Parathyroid adenoma (tissue), 2 donors: ENCODE data around the gene THBS3.
A peak's percentile ranks its signal among the peaks of the same experiment; 100 is the strongest.
"Not testable (repeated sequence)": the region's sequence is repeated elsewhere in the genome, so short reads cannot be mapped to it uniquely, and the experiment has no call there.

ENCODE experiments used
- H2AFZ ChIP-seq: fragments of 300-600 bp; sonication (generic); one replicate; pipeline ENCODE4 v1.7.0; 2017; ENCODE audit warnings: antibody characterized with exemption, mild to moderate bottlenecking
- H3K27ac ChIP-seq: fragments of 300-600 bp; sonication (generic); one replicate; pipeline ENCODE4 v1.7.0; 2017
- H3K27me3 ChIP-seq: fragments of 300-600 bp; sonication (generic); one replicate; pipeline ENCODE4 v1.7.0; 2017; ENCODE audit warnings: low read length; ENCODE audit not compliant: control insufficient read depth, insufficient read depth
- H3K36me3 ChIP-seq: fragments of 300-600 bp; sonication (generic); one replicate; pipeline ENCODE4 v1.7.0; 2017; ENCODE audit warnings: low read length; ENCODE audit not compliant: control insufficient read depth, insufficient read depth
- H3K4me1 ChIP-seq: fragments of 300-600 bp; sonication (generic); one replicate; pipeline ENCODE4 v1.7.0; 2017; ENCODE audit warnings: control low read depth
- H3K4me2 ChIP-seq: fragments of 300-600 bp; sonication (generic); one replicate; pipeline ENCODE4 v1.7.0; 2017; ENCODE audit warnings: low read length
- H3K4me3 ChIP-seq: fragments of 300-600 bp; sonication (generic); one replicate; pipeline ENCODE4 v1.7.0; 2017; ENCODE audit warnings: low read depth, low read length
- H3K79me2 ChIP-seq: fragments of 300-600 bp; sonication (generic); one replicate; pipeline ENCODE4 v1.7.0; 2017; ENCODE audit warnings: control low read depth
- H3K9ac ChIP-seq: fragments of 300-600 bp; sonication (generic); one replicate; pipeline ENCODE4 v1.7.0; 2017; ENCODE audit warnings: mild to moderate bottlenecking
- H3K9me3 ChIP-seq: fragments of 300-600 bp; sonication (generic); one replicate; pipeline ENCODE4 v1.7.0; 2017; ENCODE audit warnings: low read length; ENCODE audit not compliant: control insufficient read depth
- TF ChIP-seq, protein P1 (sequence below): fragments of 300-600 bp; sonication (generic); IDR thresholded peaks from one replicate; pipeline ENCODE4 v1.7.0; 2017; ENCODE audit warnings: antibody characterized with exemption, mild to moderate bottlenecking
- donor health status: primary hyperparathyroidism.

The THBS3 gene

DNA sequence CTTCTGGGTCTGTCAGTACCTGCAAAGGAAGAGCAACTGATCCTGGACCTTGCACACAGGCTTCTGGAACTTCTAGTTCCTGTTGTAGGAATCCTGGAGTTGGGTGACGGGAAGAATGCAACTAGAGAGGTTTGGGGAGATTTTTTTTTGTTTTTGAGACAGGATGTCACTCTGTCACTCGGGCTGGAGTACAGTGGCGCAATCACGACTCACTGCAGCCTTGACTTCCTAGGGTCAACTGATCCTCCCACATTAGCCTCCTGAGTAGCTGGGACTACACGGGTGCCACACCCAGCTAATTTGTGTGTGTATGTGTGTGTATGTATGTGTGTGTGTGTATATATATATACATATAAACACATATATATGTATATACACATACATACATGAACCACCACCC lies 28.8 kb upstream of the THBS3 start:
- Histone ChIP-seq H2AFZ (no peak overlapping the region), H3K9me3 (no peaks in the 10 kb centered on the region), H3K4me2 (no peak overlapping the region), H3K4me1 (peaks cover 9% of the 10 kb centered on the region), H3K79me2 (no peaks in the 10 kb centered on the region), H3K27me3 (no peaks in the 10 kb centered on the region), H3K4me3 (no peak overlapping the region), H3K36me3 (no peaks in the 10 kb centered on the region), H3K9ac (no peak overlapping the region), H3K27ac (peak overlapping the region; percentile 59)
- TF ChIP-seq, protein P1, sequence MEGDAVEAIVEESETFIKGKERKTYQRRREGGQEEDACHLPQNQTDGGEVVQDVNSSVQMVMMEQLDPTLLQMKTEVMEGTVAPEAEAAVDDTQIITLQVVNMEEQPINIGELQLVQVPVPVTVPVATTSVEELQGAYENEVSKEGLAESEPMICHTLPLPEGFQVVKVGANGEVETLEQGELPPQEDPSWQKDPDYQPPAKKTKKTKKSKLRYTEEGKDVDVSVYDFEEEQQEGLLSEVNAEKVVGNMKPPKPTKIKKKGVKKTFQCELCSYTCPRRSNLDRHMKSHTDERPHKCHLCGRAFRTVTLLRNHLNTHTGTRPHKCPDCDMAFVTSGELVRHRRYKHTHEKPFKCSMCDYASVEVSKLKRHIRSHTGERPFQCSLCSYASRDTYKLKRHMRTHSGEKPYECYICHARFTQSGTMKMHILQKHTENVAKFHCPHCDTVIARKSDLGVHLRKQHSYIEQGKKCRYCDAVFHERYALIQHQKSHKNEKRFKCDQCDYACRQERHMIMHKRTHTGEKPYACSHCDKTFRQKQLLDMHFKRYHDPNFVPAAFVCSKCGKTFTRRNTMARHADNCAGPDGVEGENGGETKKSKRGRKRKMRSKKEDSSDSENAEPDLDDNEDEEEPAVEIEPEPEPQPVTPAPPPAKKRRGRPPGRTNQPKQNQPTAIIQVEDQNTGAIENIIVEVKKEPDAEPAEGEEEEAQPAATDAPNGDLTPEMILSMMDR, result no peak

DNA sequence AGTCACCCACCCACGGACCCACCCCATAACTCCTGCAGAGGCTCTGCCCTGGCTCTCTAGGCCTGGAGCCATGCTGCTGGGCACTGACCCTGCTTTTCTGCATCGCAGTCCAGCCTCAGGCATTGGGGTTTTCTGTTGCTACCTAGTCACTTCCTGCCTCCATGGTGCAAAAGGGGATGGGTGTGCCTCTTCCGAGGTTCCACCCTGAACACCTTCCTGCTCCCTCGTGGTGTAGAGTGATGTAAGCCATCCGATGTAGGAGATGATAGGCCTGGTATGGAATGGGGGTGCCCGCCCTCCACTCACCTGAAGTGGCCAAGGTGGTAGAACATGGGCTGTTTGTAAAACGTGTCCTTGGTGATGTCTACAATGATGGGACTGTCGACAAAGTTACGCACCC lies 27.7 kb upstream of the THBS3 start:
- H3K79me2 ChIP-seq, H3K36me3 ChIP-seq, H2AFZ ChIP-seq, H3K27me3 ChIP-seq, H3K4me3 ChIP-seq, H3K9ac ChIP-seq, H3K9me3 ChIP-seq, H3K4me2 ChIP-seq: not testable (repeated sequence)
- peak overlapping the region; percentile 59 for H3K27ac ChIP-seq
- peaks cover 13% of the 10 kb centered on the region for H3K4me1 ChIP-seq

DNA sequence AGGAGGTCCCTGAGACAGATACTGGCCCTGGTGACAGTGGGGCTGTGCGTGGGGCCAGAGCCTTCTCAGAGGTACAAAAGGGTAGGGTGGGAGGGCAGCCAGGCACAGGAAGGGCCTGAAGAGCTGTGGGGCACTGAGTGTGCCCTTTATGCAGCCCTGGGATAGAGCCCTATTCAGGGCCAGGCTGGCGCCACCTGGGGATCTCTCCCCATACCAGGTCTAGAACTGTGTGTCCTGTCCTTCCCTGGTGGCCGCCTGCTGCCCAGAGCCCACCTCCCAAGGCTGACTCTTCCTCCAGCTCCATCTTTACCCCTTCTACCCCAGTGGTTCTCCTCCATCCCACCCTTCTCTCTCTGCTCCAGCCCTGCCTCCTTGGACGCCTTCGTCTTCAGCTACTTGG lies 25.8 kb upstream of the THBS3 start:
- peak overlapping the region; percentile 87 for H3K27ac ChIP-seq
- not testable (repeated sequence) for H3K79me2 ChIP-seq, H3K4me2 ChIP-seq, H3K36me3 ChIP-seq, H3K4me3 ChIP-seq, H3K9ac ChIP-seq, H2AFZ ChIP-seq, H3K27me3 ChIP-seq, H3K9me3 ChIP-seq
- peaks cover 13% of the 10 kb centered on the region for H3K4me1 ChIP-seq

DNA sequence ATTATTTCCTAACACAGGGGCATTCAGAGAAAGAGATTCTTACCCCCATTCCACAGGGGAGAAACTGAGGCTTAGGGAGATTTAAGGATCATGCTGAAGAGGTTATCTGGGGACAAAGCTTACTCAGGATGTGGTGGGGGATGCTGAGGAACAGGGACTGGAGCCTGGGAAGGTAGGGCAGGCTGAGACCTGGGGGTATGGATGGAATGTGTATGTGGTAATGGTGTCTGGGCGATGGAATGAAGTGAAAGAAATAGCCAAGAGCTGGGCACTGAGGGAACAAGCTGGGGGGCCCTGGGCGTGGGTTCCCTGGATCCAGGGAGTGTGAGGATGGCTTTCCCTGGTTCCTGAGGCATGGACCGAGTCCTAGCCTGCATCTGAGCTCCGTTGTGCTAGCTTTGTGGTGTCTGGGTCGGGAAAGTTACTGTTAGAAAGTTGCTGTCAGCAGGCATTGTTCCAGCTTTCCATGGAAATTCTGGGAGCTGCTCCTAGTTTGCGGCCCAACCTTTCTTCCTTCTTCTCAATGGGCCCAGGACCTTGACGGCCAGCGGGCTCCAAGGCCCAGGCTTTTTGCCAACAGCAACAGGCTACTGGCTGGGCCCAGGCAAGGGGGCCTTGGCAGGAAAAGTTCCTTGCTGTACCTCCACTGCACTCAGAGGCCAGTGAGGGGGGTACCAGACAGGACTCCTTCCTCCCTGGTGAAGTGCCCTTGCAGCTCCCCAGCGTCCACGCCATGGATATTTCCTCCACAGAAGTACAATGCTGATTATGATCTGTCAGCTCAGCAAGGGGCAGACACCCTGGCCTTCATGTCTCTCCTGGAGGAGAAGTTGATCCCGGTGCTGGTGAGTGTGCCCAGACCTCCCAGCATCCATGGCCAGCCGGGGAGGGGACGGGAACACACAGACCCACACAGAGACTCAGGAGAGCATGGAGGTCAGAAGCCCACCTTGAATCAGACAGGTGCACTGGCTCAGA lies 24.6 kb upstream of the THBS3 start:
- H3K36me3 ChIP-seq, H3K79me2 ChIP-seq, H3K4me3 ChIP-seq, H3K9me3 ChIP-seq, H3K27me3 ChIP-seq, H3K9ac ChIP-seq: not testable (repeated sequence)
- H3K4me2 ChIP-seq, result peak overlapping the region; percentile 47
- H3K4me1 ChIP-seq, result peaks cover 17% of the 10 kb centered on the region
- H2AFZ ChIP-seq, result peak overlapping the region; percentile 42
- H3K27ac ChIP-seq, result peak overlapping the region; percentile 87

DNA sequence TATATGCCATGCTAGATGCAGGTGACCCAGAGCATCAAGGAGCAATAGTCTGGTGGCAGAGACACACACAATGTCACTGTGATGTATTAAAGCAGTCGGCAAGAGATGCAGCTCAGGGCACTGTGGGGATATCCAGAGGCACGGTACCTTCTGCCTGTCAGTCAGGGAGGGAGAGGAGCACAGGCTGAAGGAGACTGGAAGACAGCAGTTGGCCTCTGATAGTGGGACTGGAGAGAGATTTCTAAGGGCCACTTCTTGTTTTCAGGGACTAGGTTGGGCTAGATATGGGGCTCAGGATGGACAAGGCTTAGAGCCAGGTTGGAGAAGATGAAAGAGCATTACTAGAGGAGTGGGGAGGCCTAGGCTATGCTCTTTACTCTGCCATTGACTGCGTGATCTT lies 23.6 kb upstream of the THBS3 start:
- not testable (repeated sequence) for H3K27me3 ChIP-seq, H3K79me2 ChIP-seq, H3K4me2 ChIP-seq, H3K9ac ChIP-seq, H3K4me3 ChIP-seq, H3K9me3 ChIP-seq, H3K36me3 ChIP-seq, H2AFZ ChIP-seq
- peaks cover 17% of the 10 kb centered on the region for H3K4me1 ChIP-seq
- H3K27ac ChIP-seq, result peak overlapping the region; percentile 87

DNA sequence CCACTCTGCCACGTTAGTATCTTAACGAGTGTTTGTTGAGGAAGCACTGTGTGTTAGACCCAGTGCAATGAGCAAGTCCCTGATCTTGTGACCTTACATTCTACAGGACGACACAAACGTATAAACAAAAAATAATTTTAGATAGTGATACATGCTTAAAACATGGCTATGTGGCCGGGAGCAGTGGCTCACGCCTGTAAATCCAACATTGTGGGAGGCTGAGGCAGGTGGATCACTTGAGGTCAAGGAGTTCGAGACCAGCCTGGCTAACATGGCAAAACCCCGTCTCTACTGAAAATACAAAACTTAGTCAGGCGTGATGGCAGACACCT lies 20.4 kb upstream of the THBS3 start:
- Histone ChIP-seq H3K9ac (no peak overlapping the region), H3K27ac (peak overlapping the region; percentile 89), H3K4me2 (peak overlapping the region; percentile 81), H2AFZ (peak overlapping the region; percentile 74), H3K9me3 (no peaks in the 10 kb centered on the region), H3K27me3 (no peaks in the 10 kb centered on the region), H3K4me1 (peaks cover 20% of the 10 kb centered on the region), H3K36me3 (no peaks in the 10 kb centered on the region), H3K79me2 (no peaks in the 10 kb centered on the region), H3K4me3 (peak overlapping the region; percentile 98)
- TF ChIP-seq, protein P1, result no peak
